Measurements from ENCODE around the gene PPL.
"Not testable (repeated sequence)": the region's sequence is repeated elsewhere in the genome, so short reads cannot be mapped to it uniquely, and the experiment has no call there.

The PPL gene

DNA sequence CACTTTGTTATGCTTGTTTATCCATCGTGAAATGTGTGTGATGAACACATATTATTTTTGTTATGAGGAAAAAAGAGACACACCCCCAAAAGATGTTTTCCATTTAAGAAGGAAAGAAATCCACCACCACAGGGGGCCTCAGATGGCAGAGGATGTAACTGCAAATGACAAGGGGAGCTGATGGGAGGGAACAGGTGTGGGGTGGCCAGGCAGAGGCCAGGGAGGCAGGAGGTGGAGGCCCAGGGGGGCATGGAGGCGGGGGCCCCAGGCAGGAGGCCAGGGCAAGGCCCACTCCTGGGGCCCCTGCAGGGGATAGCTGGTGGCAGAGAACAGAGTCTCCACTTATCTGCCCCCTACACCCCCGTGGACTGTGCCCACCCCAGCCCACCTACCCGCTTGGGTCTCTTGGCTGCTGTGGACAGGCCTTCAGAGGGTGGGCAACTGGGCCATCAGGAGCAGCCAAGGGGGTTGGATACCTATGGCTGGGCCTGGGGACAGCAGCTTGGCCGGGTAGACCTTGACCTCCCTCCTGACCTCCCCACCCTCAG lies 28.0 kb downstream of the PPL start:
- DNase-seq: no peak

DNA sequence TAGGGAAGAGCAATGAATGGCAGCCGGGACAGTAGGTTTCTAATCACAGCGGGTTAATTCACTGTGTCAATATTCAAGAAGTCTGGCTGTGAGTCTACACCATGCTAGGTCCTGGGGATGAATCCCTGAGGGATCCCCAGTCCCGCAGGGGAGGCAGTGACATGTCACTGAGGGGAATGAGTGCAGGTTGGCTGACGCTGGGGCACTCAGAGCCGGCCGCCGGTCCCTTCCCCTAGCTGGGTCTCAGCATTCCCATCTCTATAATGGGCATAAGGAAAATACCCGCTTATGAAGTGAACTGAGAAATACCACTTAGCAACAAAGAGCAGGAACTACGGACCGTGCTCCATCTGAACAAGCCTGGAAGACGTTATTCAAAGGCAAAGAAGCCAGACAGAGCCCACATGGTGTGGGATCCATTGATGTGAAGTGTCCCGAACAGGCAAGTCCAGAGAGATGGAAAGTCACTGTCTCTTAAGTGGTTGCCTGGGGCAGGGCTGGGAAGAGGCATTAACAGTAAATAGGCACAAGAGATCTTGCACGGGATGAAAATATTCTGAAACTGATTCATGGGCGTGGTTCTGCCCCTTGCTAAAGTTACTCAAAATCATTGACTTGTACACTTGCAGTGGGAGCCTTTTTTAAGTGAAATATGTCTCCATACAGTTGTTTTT lies 31.9 kb downstream of the PPL start:
- DNase-seq: no peak

- no peak for DNase-seq
Measured at GRCh38 chr16:4904108-4904941, 32.6 kb downstream of the PPL start.

- no peak for DNase-seq
Measured at GRCh38 chr16:4902038-4902437, 34.9 kb downstream of the PPL start.

DNA sequence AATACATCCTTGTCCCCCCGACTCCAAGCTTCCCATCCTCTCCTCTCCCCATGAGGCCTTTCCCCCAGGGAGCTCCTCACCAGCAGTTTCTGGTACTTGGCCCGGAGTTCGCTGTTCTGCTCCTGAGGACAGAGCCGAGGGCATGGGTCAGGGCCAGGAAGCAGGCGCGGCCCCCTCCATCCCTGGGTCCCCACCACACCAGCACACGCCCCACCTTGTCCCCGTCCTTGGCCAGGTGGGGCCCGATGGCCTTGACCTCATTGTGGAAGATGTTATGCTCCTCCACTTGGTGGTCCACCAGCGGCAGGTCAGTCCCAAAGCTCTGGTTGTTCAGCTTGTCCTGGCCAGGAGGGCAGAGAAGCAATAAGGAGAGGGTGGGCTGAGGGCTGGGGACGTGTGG lies 36.2 kb downstream of the PPL start:
- DNase-seq: no peak

DNA sequence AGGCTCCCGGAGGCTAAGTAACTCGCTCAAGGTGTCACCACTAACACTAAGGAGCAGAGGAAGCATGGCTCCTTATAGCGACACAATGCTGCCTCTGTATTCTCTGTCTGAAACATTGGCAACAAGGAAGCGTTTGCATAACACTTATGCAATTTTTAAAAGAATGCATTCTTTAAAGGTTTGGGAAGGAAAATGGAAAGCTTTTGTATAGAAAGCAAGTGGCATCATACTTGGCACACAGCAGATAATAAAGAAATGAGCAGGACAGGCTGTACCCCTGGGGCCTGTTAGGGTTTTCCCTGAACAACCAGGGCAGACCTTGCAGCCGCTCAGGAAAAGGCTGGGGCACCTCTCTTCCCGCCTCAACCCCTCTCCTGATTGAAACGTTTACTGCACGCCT lies 36.9 kb downstream of the PPL start:
- no peak for DNase-seq

DNA sequence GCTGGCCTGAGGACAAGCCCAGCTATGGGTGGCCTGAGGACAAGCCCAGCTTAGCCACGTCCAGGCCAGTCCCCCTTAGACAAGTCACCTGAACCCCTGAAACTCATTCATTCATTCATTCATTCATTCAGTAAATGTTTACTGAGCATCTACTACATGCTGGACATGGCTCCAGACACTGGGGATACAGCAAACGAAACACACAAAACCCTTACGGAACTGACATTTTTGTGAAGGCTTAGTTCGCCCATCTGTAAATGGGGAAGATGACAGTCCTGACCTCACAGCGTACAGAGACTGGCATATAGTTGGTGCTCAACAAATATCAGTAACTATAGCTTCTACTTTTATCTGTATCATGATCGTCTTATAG lies 37.5 kb downstream of the PPL start:
- no peak for DNase-seq

DNA sequence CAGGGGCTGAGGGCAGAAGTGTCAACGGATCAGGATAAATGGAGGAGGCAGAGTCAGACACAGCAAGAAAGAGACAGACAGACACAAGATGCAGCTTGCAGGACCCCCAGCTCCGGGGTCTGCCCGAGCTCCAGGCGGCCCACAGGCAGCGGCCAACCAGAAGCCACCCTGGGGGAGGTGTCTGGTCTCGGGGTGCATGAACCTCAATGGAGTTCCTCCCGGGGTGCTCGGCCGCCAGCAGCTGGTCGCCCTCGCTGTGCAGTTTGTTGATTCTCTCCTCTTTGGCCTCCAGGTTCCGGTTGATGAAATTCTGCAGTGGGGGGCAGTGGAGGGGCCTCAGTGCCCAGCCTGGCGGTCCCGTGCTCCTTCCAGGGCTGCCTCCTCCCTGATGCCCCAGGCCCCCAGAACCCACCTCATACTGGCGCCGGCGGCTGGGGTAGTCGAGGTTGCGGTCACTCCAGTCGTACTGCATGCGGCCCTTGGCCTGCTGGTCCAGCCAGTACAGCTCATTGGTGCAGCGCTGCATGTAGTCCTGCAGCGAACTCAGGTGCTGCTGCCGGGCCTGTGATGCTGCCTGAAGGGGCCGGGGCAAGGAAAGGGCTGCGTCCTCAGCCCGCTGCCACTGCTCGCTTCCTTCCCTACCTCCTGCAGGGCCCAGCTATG lies 38.0 kb downstream of the PPL start:
- DNase-seq: no peak

GRCh38 chr16:4897328-4897727 lies 39.6 kb downstream of the PPL start:
- no peak for DNase-seq

DNA sequence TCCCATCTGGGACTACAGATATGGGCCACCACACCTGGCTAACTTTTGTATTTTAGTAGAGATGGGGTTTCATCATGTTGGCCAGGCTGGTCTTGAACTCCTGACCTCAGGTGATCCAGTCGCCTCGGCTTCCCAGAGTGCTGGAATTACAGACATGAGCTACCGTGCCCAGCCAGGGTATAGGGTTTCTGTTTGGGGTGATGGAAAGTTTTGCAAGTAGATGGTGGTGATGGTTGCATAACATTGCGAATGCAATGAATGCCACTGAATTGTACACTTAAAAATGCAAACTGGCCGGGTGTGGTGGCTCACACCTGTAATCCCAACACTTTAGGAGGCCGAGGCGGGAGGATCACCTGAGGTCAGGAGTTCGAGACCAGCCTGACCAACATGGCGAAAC lies 40.2 kb downstream of the PPL start:
- not testable (repeated sequence) for DNase-seq

DNA sequence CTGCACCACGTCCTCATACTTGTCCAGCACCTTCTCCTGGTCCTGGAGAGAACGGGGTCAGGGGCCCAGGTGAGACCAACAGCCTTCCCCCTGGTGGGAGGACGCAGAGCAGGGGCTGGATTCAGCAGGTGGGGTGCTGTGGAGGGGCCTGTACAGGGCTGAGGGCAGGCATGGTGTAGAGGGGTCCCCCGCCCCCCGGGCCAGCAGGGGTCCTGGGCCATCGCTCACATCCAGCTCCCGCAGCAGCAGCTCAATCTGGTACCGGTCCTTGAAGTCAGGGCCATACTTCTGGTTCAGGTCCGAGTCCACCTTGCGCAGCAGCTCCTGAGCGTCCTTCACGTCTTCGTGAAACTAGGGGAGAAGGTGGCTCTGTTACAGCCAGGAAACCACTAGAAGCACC lies 41.6 kb downstream of the PPL start:
- DNase-seq: no peak

DNA sequence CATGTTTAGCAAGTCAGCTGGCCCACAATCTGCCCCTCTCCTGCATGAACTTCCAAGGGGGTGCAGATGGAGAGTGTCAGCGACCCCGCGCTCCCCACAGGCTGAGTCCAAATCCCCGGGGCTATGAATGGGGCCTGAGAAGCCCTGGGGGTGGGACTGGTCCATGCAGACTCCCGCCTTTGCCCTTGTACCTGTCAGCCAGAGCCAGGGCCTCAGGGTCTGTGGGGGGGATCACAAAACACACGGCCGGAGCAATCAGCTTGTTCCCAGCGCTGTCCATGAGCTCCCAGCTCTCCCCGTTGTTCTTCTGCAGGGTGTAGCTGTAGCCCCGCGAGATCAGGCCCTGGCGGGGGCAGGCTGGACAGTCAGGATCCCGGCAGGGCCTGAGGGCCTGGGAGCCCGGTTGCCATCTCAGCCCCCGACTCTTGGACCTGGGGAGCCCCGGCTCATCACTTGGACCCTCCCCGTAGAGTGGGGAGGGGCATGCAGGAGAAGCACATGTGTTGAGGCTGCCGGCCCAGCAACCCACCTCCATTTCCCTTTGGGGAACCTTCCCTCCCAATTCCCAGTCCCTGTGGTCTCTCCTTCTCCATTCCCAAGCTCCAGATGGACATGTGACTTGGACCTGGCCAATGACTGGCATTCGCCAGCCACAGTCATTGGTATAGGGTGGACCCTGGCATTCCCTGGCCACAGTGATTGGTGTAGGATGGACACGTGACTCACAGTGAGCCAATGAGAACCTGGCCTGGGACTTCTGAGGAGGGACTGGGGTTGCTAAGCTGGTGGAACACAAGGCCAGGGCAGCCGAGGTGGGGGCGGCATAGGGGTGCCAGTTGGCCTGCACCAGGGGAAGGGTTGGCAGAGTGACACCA lies 42.4 kb downstream of the PPL start:
- DNase-seq: no peak

DNA sequence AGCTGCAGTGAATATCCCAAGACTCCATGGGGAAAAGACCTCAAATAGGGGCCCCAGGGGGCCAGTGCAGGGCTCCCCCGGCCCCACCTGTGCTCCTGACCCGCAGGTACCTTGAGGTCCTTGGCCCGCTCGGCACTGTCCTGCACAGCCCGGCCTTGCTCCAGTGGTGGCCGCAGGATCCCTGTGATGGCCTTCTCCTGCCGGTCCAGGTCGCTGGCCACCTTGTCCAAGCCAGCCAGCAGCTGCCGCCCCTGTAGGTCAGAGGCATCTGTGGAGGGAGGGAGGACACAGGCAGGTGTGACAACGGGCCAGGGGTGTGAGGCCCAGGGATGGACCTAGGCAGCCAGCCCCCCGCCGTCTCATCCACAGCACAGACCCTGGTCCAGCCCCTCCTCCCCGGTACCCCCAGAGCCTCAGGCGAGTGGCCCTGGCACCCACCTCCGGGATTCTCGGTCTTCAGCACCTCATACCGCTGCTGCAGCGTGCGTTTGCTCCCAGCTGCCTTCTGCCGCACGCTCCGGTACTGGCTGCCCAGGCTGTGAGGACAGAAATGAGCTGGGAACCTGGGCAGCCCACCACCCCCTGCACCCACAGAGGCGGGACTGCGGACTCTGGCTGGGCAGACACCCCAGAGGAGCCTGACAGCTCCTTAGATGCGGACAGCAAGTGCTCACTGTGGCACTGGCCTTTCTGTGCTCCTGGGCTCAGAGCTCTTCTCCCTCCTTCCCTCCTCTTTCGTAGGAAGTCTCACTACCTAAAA lies 43.7 kb downstream of the PPL start:
- no peak for DNase-seq

GRCh38 chr16:4892361-4893102 lies 44.4 kb downstream of the PPL start:
- no peak for DNase-seq

DNA sequence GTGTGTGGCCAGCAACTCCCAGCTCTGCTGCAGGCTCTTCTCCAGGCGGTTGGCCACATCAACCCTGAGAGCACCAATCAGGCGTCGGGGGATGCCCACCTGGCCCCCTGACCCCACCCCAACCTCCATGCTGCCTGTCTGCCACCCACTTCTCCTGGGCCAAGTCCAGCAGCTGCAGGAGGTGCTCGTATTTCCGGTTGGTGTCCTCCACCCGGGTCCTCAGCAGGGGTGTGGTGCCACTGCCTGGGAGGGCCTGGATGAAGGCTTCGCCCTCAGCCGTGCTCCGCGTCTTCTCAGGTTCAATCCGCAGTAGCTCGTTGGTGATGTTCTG lies 45.1 kb downstream of the PPL start:
- DNase-seq: no peak

DNA sequence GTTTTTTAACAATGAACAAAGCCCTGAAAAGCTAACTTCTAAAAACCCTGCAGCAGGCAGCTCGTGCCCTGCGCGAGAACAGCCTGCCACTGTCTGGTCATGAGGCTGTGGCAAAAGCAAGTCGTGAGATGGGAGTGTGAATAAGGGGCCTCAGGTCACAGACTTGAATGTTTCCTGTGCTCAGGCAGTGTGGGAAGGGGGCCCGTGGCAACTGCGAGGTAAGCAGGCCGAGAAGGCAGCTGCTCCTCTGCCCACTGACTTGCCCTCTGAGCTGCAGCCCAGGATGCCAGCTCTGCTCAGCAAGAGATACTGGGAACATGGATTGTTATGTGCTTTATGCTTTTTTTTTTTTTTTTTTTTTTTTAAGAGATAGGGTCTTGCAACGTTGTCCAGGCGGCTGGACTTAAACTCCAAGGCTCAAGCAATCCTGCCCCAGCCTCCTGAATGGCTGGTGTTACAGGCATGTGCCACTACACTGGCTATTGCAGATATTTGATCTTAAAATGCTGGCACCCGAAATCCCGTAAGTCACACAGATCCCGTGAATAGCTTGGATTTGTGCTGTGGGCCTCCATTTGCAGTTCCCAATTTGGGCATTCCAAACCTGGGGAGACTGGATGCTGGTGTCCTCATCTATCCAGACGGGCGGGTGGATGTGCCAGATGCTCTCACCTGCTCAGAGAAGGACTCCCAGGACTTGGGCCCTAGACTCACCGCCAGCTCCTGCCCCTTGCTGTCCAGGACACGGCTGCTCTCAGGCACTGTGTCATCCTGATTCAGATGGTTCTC lies 45.7 kb downstream of the PPL start:
- no peak for DNase-seq

GRCh38 chr16:4890686-4891085 lies 46.3 kb downstream of the PPL start:
- DNase-seq: no peak

- DNase-seq: no peak
Measured at GRCh38 chr16:4890026-4890425, 46.9 kb downstream of the PPL start.

GRCh38 chr16:4888428-4889135 lies 48.4 kb downstream of the PPL start:
- no peak for DNase-seq

- no peak for DNase-seq
Measured at GRCh38 chr16:4886151-4886550, 50.8 kb downstream of the PPL start.

Measured in GOT3 (cell line).